ENCODE measurements around the gene ZBTB45. TPM values are rescaled to one million over a fixed set of nuclear protein-coding genes. Genes with fewer than 3 reads are reported as not detected.
"Not testable (repeated sequence)": the region's sequence is repeated elsewhere in the genome, so short reads cannot be mapped to it uniquely, and the experiment has no call there.

Gene ZBTB45
- total RNA-seq, 1 experiment from 2014 or later, result 27.4 TPM

DNA sequence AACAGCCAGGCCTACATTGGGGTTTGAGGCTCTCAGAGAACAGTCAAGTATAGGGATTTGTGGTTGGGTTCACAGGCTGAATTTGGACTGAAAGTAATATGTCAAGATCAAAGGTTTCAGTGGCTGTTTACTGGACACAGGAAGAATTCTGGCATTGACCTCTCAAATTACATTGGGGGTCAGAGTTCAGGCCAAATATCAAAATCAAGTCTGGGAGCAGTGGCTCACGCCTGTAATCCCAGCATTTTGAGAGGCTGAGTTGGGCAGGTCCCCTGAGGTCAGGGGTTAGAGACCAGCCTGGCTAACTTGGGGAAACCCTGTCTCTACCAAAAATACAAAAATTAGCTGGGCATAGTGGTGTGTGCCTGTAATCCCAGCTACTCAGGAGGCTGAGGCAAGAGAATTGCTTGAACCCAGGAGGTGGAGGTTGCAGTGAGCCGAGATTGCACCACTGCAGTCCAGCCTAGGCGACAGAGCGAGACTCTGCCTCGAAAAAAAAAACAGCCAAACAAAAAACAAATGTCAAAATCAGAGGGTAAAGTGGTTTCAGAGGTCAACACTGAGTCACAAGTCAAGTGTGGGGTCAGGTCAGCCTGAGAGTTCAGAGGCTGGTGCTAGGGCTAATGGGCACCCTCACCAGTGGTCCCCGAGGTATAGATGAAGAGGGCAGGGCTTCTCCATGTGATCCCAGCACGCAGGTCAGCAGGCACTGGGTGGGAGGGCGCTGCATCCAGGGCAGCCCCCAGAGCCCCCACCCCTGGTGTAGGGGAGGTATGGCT, 9.3 kb downstream of the ZBTB45 start:
- no peak for DNase-seq (ENCODE audit: low spot score)

DNA sequence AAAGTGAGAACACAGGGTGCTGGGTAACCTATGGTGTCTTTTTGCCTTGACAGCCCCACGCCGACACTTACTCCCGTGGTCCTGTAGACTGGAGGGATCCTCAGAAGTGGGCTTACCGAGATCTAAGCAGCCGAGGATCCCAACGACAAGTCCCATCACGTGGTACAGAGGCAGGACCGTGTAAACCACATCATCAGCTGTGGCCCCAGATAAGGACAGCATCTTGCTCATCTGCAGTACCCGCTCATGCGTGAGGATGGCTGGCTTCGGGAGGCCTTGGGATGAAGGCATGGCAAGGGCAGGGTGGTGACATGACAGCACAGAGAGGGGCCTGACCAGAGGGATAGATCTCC, 9.9 kb downstream of the ZBTB45 start:
- no peak for DNase-seq (ENCODE audit: low spot score)

DNA sequence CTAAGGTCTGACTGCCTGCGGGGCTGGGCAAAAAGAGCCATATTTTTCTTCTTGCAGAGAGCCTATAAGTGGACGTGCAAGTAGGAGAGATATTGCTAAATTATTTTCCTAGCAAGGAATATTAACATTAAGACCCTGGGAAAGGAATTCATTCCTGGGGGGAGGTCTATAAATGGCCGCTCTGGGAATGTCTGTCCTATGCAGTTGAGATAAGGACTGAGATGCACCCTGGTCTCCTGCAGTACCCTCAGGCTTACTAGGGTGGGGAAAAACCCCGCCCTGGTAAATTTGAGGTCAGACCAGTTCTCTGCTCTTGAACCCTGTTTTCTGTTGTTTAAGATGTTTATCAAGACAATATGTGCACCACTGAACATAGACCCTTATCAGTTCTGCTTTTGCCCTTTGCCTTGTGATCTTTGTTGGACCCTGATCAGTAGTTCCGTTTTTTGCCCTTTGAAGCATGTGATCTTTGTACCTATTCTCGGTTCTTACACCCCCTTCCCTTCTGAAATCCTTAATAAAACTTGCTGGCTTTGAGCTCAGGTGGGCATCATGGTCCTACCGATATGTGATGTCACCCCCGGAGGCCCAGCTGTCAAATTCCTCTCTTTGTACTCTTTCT, 11.9 kb downstream of the ZBTB45 start:
- not testable (repeated sequence) for DNase-seq (ENCODE audit: low spot score)

DNA sequence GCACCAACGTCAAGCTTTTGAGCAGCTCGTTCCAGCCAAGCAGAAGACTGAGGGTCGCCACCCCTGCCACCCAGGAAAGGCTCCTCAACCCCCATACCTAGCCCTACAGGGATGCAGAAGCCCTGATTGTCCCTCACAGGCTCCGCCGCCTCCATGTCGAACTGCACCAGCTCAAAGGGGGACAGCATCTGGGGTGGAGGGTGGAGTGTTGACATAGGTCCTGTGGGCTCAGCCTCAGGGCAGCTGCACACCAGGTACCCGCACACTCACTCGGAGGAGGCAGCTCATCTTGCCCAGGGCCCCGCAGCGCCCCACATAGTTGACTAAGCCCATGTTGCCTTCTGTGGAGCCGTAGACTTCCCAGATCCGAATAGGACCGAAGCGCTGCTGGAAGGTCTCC, 19.4 kb downstream of the ZBTB45 start:
- DNase-seq (ENCODE audit: low spot score), result no peak

DNA sequence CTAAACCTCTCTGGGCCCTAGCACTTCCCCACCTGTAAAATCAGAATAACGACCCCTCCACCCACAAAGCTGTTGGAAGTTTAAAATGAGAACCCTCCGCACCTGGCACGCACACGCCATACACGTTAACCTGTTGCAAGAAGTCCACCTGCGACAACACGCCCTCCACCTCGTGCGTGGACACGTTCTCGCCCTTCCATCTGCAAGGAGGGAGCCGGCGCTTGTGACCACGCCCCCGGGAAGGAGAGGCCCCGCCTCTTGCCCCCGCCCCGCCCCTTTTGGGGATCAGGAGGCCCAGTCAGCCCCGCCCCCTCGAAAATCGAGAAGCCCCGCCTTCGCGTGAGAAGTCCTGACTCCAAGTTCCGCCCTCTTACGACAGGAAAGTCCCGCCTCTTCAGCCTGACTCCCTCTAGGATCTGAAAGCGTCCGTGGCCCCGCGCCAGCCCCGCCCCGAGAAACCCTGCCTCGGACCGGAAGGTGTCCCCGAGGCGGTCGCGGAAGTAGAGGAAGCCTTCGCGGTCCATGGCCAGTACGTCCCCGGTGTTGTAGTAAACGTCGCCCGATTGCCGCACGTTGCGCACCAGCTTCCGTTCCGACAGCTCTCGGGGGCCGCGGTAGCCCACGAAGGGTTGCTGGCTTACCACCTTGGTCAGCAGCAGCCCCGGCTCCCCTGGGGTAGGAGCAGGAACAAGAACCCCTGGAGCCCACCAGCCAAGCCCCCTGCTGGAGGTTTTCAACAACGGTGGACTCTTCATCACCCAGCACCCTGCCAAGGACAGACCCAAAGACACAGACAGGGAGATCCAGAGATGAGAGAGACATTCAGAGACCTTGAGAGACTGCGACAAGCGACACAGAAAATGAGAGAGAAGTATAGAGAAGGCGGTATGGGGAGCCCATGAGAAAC, 20.3 kb downstream of the ZBTB45 start:
- peak; percentile 99 for DNase-seq (ENCODE audit: low spot score)

DNA sequence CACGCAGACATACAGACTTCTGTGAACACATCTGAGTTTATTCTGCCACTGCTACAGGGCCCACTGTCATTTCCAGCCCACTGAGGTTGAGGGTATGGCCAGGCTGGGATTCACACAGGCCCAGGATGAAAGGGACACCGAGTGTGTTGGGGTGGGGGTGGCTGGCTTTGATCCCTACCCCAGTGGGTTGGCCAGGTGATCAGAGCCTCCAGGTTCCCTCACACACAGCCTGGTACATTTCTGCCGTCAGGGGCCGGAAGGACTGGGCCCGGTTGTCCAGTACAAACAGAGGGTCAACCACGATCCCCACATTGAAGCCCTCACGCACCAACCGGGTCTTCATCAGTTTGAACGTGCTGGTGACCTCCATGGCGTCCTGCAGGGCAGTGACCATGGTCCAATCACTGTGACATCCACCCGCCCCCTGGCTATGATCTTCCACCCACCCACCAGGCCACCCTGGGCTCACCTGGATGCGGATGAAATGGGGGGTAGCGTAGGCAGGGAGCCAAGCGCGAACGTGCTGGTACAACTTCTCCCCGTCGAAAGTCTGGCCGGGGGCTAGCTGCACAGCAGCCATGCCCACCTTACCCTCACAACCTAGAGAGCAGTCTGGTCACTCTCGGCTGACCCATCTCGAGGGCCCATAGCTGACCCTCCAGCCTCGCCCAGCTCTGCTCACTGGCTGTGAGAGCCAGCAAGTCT, 21.1 kb downstream of the ZBTB45 start:
- DNase-seq (ENCODE audit: low spot score), result no peak

DNA sequence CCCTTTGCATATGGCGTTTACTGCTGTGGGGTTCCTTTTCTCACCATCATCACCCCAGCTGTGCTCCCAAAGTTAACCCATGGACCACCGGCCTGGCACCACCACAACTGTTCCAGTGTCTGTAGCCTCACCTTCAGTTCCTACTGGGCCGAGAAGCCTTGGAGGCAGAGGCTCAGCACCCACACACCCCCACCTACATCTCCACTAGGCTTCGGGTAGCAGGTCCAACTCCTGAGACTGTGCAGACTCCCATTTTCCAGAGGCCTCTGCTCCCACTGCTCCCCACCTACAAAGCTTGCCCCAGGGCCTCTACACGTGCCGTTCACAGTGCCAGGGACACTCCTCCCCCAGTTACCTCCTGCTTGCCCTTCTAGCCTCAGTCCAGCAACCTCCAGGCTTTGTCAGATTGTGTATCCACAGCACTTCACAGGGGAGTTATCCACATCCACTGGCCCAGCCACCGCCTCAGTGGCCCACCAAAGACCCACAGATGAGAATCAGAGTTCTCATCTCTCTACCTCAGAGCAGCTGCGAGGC, 21.9 kb downstream of the ZBTB45 start:
- no peak for DNase-seq (ENCODE audit: low spot score)

DNA sequence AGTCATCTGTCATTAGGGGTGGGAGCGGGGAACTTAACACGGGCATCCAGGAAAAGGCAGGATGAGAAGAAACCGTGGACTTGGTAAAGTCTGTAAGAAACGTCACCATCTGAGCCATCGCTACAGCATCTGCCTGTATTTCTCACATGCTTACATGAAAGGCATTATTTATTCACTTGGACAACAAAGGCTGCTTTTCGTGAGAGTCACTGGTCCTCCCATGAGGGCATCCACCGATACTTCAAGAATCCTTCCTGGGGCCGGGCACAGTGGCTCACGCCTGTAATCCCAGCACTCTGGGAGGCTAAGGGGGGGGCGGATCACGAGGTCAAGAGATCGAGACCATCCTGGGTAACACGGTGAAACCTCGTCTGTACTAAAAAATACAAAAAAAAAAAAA, 27.3 kb downstream of the ZBTB45 start:
- no peak for DNase-seq (ENCODE audit: low spot score)

DNA sequence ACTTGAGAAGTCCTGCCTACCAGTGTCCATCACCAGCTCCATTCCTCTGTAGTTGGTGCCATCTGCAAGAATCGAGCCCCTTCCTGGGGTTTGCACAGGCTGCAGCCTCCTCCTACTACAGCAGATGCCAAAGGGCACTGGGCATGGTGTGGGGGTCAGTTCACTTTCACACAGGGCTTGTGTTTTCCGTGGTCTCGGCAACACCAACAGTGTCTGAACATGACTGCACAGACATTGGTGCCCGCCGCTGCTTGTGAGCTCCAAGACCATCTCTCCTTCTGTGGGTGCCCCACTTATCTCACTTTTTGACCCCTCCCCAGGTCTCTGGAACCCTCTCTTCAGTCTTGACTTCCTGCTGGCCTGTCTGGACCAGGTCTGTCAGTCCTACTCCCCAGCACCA, 28.2 kb downstream of the ZBTB45 start:
- no peak for DNase-seq (ENCODE audit: low spot score)

DNA sequence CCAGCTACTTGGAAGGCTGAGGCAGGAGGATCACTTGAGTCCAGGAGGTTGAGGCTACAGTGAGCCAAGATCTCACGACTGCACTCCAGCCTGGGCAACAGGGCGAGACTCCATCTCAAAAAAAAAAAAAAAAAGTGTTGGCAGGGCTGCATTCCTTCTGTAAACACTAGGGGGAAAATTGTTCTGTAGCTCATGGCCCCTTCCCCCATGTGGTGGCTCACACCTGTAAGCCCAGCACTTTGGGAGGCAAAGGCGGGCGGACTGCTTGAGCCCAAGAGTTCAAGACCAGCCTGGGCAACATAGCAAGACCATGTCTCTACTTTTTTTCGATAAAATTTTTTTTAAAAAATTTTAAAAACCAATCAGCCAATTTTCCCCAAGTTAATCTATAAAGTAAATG, 35.3 kb downstream of the ZBTB45 start:
- DNase-seq (ENCODE audit: low spot score), result not testable (repeated sequence)

DNA sequence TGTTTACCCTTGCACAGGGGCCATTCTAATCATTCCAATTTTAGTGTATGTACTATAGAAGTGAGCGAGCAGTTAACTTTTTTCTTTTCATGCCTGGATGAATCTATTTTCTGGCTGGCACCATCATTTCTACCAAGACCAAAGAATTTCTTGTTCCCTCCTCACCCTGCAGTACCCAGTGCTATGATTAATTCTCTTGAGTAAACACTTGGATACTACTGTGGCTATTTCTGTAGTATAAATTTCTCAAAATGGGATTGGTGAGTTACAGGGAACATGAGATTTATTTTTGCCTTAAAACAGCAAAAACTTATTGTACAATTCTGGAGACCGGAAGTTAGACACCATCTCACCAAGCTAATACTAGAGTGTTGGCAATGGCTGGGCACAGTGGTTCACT, 35.8 kb downstream of the ZBTB45 start:
- DNase-seq (ENCODE audit: low spot score), result no peak

DNA sequence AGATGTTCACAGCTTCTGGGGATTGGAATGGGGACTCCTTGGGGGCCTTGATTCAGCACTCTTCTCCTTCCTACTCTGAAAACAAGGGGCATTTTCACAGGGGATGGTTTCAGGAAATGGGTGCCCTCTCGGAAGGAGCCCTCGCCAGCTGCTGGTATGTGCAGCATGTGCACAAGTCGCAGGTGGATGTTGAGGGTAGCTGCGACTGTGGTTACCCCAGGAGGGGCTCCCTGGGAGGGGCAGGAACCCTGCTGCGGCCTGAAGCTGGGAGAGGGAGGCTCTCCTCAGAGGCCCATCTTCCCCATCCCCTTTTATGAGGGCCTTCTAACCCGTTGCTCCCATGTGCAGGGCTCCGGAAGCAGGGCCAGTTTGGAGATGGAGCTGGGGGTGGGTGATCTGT, 37.2 kb downstream of the ZBTB45 start:
- no peak for DNase-seq (ENCODE audit: low spot score)

DNA sequence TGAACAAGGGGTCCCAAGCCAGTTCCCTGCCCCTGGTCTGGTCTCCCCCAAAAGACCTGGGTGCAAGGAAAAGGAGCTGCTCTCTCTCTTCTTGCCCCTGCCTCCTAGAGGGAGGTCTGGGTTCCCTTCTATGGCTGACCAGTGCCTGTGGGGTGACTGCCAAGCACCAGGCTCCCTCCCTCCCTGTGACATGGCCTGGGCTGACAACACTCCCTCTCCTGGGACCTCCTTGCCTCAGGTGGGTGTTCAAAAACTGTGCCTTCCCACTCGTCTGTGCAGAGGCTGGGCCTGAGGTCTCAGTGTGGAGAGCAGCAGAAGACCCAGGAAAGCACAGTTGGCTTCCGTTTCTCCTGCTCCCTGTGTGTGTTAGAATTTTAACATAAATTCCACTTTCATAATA, 38.8 kb downstream of the ZBTB45 start:
- DNase-seq (ENCODE audit: low spot score), result no peak

DNA sequence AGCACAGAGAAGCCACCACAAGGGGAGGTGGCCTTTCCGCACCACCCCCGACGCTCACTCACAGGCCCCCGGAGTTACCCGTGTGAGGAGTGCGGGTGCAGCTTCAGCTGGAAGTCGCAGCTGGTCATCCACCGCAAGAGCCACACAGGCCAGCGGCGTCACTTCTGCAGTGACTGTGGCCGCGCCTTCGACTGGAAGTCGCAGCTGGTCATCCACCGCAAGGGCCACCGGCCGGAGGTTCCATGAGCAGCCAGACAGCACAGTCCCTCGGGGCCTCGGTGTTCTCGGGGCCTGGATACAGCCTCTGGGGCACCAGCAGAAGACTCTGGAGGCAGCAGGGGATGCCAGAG, 39.2 kb downstream of the ZBTB45 start:
- DNase-seq (ENCODE audit: low spot score), result no peak

DNA sequence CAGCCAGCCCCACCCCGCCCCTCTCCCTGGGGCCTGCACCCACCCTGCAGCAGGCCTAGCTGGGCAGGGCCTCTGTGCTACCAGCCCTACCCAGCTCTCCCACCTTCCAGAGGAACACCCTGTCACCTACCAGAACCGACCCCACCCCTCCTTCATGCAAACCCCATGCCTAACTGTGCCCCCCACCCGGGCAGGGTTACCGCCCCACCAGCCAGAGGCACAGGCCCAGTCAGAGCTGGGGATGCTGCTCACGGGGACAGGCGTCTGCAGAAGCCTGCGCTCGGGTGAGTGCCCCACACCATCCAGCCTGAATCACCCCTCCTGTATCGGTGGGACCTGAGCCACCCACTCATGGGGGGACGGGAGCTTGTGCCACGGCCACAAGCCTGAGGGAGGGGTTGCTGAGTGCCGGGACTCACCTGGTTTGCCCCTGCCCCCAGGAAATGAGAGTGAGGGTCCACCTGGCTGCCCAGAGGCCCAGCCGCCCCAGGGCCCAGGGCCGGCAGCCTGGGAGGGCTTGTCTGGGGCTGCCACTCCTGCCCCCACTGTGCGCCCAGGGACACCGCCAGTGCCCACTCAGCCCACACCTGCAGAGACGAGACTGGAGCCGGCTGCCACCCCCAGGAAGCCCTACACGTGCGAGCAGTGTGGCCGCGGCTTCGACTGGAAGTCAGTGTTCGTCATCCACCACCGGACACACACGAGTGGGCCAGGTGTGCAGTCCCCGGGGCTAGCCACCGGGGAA, 39.7 kb downstream of the ZBTB45 start:
- no peak for DNase-seq (ENCODE audit: low spot score)

DNA sequence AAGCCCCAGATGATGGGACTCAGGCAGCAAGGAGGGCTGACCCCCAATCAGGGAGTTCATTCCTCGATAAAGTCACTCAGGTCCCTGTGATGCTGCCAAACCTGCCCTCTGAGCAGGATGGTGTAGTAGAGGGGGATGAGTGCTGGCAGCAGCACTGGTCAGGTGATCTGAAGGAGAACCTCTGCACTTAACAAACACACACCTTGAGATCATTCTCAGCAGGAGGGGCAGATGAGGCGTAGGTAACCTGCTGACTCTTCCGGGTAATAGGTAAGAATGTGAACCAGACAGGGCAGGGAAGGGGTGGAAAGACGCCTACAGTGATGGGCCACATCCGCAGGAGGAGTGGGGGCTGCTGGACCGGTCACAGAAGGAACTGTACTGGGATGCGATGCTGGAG, 40.3 kb downstream of the ZBTB45 start:
- peak; percentile 28 for DNase-seq (ENCODE audit: low spot score)

DNA sequence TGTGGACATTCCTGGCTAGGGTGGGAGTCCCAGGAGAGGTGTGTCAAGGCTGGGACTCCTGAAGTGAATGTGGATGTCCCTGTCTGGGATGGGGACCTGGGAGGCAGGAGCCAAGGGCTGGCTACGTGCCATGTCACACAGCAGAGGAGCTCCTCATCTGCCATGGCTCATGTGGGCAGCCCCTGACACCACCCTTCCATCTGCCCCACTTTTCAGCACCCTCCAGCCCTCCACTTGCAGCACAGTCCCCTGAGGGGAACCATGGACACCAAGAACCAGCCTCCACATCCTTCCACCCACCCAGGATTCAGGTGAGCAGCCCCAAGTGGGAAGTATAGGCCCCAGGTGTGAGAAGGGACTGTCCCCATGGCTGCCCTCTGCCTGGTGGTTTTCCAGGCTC, 41.7 kb downstream of the ZBTB45 start:
- no peak for DNase-seq (ENCODE audit: low spot score)

DNA sequence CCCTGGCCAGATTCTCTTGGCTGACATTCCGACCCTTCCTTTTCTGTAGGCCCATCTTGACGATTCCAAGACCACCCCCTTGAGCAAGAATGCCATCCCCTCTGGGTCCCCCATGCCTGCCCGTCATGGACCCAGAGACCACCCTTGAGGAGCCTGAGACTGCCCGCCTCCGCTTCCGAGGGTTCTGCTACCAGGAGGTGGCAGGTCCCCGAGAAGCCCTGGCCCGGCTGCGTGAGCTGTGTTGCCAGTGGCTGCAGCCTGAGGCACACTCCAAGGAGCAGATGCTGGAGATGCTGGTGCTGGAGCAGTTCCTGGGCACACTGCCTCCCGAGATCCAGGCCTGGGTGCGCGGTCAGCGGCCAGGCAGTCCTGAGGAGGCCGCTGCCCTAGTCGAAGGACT, 42.5 kb downstream of the ZBTB45 start:
- DNase-seq (ENCODE audit: low spot score), result no peak

DNA sequence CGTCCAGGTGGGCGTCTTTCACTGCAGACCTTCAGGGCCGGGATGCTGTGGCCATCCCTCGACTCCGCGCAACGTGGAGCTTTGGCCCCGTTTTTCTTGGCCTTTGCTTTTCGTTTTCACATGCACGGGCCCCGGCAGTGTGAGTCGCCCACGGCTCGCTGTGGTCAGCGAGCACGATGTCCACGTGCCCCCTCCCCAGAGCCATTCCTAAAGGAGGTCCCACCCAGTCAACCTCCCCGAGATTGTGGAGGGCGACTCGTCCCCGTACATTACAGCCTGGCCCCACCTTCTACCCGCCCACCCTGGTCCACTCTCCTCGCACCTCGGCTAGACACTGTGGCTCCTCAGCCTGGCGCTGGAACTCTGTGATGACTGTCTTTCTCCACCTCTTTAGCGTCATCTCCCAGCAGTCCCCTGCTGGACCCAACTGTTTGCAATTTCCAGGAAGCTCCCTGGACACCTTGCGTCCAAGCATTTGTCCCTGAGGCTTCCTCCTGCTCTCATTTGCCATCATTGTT, 43.1 kb downstream of the ZBTB45 start:
- DNase-seq (ENCODE audit: low spot score), result peak; percentile 42

DNA sequence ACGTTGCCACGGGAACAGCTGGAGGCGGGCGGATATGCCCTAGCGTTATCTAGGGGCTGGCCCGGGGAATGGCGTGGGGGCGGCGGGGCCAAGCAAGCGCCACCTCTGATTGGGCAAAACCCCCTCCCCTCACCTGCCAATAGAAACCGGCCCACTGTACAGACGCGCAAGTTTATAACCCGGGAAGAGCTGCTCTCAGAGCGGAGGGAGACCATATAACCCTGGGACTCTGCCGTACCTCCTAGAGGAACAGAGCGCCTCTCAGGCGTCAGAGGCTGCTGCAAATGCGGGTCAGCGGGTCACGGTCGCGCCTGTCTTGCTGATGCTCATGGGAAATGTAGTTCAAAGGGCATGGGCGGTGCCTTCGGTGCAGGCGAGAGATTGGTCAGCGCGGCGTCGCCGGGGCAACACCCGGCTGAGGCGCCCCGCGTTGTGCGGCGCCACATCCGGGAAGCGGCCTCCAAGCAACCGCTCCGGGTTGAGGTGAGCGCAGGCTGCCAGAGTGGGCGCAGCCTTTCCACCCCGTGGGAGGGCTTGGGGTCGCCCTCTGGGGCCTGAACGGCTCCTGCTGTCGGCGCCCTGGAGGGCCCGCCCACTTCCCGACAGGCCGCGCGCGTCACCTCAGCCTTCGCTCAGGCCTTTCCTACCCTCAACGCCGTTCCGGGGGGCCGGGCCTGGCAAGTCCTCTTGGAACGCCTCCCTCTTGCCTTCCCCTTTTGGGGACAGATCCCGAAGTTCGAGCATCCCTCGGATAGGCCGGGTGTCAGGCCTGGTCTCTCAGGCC, 43.7 kb downstream of the ZBTB45 start, which contains the start of gene ZNF446:
ZNF446 (plus strand) TSS at position 639 of the 784 bp plus-strand sequence. CDS start 867 bp downstream, outside the sequence.
- peak; percentile 99 for DNase-seq (ENCODE audit: low spot score)

Data from HT-29 (cell line).